ENCODE measurements around the gene AAMP.

Gene AAMP

DNA sequence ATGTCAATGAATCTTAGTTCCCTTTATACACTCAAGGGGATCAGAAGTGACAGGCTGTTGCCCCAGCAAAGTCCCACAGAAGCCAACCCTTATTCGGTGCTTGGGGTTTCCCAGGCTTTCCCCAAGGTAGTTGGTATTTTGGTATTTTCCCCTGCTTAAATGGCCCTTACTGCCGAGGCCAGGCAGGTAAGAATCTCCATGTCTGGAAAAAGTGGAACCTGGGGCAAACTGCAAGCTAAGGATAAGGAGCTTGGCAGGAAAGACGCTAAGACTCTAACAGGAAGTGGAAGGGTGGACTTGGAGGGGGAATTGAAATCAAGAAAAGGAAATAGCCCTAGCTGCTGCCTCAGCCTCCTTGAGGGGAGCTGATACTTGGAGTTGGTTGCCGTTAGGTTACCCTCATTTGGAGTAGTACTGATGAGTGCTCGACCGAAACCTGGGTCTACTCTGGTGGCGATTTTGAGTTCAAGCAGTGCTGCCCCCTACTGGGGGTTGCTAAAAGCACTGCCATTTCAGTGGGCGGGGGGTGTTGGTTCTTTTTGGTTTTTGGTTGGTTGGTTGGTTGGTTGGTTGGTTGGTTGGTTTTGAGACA is 12.5 kb downstream of the AAMP start:
- DNase-seq: peak; percentile 28

DNA sequence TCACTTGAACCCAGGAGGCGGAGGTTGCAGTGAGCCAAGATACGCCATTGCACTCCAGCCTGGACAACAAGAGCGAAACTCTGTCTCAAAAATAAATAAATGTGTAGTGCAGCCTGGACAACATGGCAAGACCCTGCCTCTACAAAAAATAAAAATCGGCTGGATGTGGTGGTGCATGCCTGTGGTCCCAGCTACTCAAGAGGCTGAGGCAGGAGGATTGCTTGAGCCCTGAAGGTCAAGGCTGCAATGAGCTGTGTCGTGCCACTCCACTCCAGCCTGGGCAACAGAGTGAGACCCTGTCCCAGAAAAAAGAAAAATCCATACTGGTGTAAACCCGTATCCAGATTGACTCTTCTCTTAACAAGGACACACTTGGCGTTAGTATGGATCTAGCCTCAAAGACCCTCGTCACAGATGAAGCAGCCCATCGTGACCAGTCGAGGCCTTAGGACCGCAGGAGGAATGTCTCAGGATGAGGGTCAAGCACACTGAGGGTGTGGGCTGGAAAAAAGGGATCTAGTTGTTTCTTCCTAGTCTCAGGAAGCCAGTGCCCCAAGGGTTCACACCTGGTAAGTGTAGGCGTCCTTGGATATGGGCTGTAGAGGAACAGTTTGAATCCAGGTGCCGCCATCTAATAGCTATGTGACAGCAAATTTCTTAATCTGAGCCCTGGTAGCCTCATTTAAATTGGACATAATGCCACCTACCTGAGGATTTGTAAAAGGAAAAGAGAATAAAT is 13.2 kb downstream of the AAMP start:
- no peak for DNase-seq

DNA sequence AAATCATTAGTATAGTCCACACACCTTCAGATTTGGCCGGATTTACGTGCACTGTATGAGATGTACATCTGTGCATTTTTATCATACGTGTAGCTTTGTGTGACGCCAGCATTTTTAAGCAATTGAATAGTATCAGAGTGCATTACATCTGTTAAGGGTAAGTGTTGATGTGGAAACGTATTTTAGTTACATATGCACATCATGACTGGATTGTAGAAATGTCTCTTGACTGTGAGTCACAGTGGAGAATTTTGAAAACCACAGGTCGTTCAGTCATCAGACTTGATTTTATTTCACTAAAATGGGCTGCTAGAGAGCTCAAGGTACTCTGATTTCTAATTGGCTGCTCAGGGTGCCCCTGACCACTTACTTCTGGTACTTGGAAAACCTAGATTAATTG is 14.5 kb downstream of the AAMP start:
- peak; percentile 45 for DNase-seq

DNA sequence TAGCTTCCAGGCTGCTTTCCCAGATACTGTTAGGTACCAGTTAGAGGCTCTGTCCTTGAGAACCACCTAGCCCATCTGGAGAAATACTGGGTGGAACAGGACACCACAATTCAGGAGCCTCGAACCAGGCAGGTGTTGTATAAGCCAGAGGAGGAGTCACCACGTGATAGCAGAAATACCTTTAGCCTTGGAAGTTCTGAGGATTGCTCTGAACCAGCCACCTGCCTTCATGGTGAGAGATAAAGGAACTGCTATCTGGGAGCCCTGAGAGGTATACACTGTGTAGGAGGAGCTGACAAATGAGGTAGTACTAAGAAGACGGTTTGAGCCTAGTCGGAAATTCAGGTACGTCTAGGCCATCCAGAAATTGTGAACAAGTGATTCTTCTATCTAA is 16.7 kb downstream of the AAMP start:
- DNase-seq: no peak

DNA sequence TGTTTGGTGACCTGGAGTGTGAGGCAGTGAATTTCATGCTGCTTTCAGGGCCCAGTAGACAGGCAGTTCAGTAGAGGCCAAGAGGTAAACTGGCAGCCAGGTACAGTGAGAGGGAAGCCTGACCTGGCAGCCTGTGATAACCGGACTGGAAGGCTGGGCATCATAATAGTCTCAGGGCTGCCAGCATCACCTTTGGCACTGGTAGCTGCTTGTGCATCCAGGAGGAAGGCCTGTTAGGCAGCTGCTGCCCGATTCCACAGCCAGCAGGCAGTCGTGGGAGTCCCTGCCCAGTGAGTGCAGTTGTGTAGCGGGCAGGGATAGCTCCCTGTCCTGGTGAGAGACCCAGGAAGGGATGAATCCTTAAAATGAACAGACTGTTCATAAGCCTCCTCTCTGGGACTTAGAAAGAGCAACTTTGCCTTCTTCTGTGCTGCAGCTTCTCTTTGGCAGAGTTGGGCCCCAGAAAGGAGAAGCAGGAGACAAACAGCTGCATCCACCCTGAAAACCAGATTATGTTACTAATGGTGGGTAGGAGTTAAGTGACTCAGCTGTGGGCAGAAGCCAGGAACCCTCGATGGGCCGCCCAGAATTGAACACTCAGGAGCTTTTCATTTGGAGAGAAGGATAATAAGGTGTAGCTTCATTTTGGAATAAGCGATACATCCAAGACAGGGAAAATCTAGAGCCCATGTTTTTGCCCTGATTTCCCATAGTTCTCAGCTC is 17.3 kb downstream of the AAMP start:
- no peak for DNase-seq

DNA sequence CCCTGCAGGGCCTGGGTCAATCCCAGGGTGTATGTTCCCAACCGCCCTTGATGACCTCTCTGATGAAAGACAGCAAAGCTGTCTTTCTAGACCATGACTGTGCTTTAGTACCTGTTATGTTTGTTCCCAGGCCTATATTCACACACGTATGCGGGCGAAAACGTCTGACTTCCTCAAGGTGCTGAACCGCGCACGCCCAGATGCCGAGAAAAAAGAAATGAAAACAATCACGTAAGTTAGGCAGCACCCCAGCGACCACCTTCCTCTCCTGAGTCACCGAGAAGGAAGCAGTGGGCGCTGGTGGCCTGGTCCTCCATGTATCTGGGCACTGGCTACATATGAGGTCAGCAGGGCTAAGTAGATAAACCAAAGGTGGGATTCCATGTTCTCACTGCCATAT is 20.2 kb downstream of the AAMP start:
- no peak for DNase-seq

DNA sequence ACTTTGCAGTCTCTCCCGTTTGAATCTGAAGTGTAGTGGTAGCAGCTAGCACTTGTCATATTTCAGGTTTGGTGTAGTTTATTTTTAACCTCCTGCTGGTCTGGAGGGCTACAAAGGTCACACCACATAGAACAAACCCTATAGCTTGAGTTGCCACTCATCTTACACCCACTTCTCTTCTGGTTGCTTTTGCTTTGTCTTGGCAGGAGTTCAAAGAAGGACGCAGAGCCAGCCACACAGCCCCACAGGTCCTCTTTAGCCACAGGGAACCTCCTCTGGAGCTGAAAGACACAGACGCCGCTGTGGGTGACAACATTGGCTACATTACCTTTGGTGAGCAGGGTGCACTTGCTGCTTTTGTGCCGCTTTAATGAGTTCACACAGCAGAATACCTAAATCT is 24.7 kb downstream of the AAMP start:
- no peak for DNase-seq

DNA sequence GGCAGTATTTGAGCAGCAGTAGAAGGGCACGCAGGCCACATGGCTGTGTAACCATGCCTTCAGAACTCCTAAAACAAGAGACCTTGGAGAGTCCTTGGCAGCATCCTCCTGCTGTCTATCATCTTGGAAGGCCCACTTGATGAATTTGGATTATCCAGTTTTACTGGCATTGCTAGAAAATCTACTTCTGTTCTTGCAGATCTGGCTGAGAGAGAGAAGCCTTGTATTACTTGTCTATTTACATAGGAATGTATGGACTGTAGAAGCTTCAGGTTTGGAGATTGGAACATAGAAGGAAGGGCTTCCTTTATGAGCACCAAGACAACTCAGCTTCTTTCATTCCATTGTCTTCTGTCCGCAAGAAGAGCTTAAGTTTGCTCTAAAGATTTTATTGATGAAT is 25.3 kb downstream of the AAMP start:
- no peak for DNase-seq

DNA sequence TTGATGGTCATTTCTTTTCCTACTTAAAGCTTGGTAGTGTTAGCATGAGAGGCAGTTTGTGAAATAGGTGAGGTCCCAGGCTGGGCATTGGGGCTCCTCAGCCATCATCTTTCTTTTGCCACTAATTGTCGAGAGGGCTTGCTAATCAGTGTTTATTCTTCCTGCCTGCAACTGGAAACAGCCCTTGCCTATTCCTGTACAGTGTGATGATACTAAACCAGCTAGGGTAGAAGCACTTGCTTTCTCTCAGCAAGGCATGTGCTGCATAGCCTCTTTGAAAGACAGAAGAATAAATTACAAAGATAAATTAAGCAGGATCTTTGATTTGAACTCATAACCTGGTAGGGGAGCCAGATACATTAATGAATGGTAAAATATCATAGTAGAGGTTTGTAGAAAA is 25.7 kb downstream of the AAMP start:
- no peak for DNase-seq

DNA sequence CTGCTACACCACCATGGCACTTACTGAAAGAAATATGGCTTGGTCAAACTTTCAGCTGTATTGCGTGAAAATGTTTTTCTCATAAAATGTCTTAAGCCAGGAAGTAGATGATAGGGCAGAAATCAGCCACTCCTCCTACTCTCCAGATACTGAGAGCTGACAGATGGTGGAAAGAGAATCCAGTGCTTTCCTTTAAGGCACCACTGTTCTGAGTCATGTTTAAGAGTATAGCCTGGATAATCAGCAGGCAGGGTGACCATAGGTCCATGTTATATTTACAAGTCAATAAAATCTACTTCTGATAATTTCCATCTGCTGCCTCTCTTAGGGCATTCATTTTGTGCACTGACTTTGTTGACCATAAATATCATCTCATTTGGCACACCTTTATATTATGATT is 31.1 kb downstream of the AAMP start:
- no peak for DNase-seq

DNA sequence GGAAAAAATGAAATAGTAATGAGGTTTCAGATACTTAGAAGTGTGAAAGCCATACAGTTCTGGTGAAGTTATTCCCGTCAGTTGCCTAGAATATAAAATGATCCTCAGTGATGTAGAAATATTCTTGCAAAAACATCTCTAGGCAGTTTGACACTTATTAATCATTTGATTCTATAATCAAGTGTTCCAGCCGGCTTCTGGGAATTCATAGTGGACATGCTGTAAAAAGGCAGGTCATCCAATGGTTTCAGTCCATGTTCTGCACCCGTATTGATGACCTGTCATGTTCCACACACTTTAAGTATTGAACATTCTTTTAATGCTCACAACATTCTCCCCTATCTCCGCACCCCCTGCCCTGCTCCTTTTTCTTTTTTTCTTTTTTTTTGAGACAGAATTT is 33.1 kb downstream of the AAMP start:
- DNase-seq: no peak

DNA sequence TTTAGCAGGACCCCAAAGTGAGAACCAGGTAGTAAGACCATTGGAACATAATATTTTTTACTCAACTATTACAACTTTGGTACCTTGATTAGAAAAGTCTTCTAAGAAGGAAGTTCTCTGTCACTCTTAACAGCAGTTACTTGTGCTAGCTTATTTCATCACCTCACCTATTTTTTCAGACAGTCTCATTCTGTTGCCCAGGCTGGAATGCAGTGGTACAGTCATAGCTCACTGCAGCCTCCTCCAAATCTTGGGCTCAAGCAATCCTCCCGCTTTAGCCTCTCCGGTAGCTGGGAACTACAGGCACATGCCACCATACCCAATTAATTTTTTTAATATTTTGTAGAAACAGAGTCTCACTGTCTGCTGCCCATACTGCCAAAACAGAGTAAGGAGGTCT is 34.9 kb downstream of the AAMP start:
- DNase-seq: no peak

DNA sequence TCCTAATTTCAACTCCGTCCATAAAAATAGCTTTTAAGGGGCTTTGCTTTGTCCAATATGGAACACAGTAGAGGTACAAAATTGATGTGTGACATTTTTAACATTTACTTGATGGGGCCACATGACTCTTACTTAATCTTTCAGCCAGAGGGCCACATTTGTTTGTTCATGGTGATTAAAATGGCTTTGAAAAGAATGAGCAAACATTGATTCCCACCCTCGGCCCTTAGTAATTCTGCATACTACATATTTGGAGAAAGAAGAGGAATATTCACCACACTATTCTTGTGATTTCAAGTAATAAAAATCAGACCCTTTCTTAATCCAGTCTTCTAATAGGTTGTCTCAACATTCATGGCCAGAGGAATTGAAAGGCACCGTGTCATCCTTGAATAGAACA is 35.4 kb downstream of the AAMP start:
- DNase-seq: no peak

DNA sequence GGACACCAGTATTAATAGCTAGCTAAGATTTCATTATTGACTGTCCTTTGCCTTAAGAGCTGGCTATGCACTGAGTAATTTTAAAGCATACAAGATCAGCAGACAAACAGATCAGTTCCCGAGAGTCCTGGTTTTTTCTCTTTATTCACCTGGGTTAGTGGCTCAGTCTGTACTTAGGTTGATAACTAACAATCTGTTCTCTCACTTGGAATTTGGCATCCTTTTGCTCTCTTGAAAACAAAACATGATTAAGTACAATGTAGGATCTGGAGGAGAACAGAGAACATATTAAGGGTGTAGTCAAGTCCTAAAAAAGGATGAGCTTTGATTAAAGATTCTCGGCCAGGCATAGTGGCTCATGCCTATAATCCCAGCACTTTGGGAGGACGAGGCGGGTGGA is 36.4 kb downstream of the AAMP start:
- DNase-seq: no peak

DNA sequence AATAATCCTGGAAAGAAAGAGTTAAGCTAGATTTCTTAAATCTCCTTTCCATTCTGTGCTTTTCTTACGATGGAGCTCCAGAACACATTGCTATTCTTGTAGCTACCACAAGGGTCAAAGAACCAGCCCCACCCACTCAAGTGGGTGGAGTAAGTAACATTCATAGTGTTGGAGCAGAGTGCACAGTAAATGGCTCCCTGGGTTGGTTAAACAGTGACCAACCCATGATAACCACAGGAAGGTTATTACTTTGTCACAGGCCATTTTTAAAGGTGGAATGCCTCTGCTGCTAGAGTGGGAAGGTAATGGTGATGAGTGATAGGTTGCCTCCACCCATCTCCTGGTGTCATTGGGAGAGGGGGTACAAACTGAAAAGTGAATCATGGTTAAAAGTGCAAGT is 39.1 kb downstream of the AAMP start:
- no peak for DNase-seq

DNA sequence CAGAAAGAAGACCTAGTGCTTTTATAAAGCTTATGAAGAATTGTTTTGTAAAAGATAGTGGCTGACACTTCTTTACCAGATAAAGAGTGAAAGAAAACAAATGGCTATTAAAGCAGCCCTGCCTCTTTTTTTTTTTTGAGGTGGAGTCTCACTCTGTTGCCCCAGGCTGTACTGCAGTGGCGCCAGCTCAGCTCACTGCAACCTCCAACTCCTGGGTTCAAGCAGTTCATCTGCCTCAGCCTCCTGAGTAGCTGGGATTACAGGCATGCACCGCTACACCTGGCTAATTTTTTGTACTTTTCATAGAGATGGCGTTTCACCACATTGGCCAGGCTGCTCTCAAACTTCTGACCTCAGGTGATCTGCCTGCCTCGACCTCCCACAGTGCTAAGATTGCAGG is 40.1 kb downstream of the AAMP start:
- no peak for DNase-seq

DNA sequence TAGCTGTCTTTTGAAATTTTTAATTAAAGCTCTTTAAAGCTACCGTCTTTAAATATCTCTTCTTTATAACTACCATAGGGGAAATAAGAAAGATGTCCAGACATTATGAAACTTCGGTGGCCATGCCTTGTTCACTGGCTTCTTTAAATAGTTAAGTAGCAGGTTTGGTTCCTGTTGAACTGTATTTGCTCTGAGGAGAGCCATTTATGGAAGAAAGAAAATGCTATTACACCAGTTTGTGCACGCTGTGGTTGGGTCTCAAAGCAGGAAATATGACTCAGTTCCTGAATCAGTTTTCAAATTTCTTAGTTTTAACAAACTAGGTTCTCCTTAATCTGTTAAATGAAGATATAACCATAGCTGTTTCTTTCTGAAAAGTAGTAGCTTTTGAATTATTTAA is 40.7 kb downstream of the AAMP start:
- DNase-seq: peak; percentile 88

DNA sequence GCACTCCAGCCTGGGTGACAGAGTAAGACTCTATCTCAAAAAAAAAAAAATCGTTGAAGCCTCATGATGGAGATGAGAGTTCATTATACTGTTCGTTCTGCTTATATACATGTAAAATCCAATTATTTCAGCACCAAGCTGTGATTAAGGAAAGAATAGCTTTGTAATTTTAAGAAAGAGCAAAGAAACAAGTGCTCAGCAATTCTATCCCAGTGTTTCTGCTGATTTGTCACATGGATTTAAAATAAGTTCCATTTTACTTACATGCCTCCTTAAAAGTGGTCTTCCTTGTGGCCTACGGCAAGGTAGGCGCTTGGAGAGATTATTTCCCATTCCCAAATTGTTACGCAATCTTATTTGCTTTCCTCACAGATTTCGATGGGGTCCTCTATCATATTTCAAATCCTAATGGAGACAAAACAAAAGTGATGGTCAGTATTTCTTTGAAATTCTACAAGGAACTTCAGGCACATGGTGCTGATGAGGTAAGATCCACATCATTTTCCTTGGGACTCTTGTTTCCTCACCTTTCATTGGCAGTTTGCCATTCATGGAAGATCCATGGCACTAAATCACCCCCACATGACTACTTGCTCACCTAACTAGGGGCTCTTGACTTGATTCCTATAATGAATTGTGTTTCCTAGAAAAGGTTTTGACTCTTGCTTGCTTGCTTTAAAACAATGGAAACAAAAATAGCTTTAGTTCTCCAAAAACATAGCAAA is 41.4 kb downstream of the AAMP start:
- DNase-seq: no peak

DNA sequence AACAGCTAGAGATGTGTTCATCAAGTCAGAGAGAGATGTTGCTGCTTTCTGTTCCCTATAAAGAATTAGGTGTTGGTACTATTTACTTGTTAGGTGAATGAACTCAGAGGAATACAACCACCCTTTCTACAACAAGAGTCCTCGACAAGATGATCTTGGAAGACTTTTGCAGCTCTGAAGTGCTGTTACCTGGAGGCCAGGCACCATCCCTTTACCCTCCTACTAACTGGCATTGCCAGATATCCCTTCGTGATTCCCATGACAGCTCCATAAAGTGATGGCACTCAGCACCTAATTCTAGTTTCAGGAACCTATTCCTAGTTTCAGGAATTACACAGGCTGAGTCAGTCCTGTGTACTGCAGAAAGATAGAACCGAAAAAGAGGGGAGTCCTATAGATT is 43.0 kb downstream of the AAMP start:
- DNase-seq: no peak

DNA sequence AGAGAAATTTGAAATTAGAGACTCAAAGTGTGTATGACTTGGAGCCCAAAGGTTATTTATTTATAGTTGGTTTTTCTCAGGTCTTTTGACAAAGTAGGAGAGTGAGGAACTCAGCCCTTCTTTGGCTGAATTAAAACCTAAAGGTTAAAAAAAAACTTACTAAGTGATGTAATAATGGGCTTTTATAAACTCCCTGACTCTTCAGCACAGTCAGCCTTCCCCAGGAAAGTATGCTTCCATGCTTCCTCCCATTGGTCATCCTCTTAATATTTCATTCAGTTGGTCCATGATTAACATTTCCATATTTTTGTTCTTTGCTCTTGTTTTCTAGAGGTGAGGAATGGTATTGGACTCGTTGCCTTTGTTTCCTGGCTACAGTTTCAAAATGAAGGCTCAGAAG is 45.8 kb downstream of the AAMP start:
- no peak for DNase-seq

DNA sequence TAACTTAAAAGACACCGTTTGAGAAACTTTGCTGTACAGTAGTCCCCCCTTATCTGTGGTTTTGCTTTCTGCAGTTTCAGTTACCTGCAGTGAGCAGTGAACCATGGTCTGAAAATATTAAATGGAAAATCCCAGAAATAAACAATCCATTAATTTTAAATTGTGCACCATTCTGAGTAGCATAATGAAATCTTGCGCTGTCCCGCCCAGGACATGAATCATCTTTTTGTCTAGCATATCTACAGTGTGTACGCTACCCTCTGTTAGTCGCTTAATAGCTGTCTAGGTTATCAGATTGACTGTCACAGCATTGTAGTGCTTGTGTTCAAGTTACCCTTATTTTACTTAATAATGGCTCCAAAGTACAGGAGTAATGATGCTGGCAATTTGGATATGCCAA is 46.9 kb downstream of the AAMP start:
- DNase-seq: no peak

DNA sequence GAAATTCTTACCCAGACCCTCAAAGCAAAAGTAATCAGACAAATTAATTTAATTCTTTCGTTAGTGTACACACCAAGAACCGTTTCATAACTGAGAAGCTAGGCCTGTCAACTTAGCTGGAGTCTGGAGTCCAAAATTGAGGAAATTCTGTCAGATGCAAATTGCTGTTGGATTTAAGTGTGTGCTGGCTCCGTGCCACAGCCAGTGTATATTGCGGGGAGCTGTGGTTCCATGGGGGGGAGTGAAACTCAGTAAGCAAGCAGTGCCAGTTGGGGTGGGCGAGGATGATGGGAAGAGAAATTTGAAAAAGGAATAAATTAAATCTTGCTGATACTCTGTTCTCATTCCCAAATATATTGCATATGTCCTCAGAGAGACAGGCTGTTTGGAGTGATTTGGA is 48.9 kb downstream of the AAMP start:
- DNase-seq: no peak

DNA sequence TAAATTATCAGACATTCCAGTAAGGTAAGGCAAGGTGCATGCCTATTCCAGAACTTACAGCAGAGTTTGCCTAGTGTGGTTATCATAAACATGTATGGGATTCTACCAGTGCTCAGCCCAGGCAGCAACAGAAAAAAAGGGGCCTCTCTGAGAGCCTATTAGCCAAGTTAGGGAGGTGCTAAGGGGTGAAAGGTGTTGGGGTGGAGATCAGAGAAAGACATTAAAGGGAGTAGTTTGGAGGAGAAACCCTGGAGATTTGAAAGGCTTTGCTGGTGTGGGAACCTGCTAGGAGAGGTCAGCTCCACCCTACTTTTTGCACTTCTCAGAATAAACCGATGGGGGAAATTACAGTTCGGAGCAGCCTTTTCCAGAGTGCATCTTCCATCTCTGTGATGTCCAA is 50.0 kb downstream of the AAMP start:
- DNase-seq: no peak

Data from fibroblast of upper back skin (primary cell).